ENCODE results near the gene MUC12. TPM values are rescaled to one million over a fixed set of nuclear protein-coding genes. Genes with fewer than 3 reads are reported as not detected.

Gene MUC12
- total RNA-seq, 1 experiment from 2014 or later: 0.64 TPM

GRCh38 chr7:100949227-100949932 lies 20.0 kb upstream of the MUC12 start, which contains the start of gene MUC3A:
MUC3A (plus strand) TSS chr7:100949534; CDS start chr7:100949625, 91 bp downstream.
- TF ChIP-seq CTCF (IDR thresholded peaks at IDR 0.05 in 2 of 3, conservative IDR thresholded peaks at IDR 0.05 in 1 of 3; ENCODE audit: borderline replicate concordance in 1 of 3, insufficient read depth in 1 of 3, low read depth in 2 of 3, low read length in 2 of 3): no peak
- TF ChIP-seq TCF7L2 (IDR thresholded peaks at IDR 0.05; ENCODE audit: borderline replicate concordance, extremely low read depth, insufficient read depth, insufficient read length): no peak
- ChIA-PET RAD21 (ENCODE audit: low non-redundant PET in 1 of 2, low total read pairs in 2 of 2, uncharacterized antibody in 2 of 2, unreplicated experiment in 2 of 2) (interaction anchor here in 1 of 2 experiments (0.6 kb wide), 1 partner anchor 121 kb away, joined by 3 read pairs; no protein-coding TSS in a partner anchor), CTCF (no interaction called here), POLR2A (interaction anchor here (0.6 kb wide), 1 partner anchor 122 kb away, joined by 3 read pairs; no protein-coding TSS in a partner anchor)
- no TSS peak for BruUV-seq (replicated peaks)
- Histone ChIP-seq H3K4me2 (ENCODE audit: low read length) (no peak within 1 kb of the TSS), H3K36me3 (ENCODE audit: control insufficient read depth in 1 of 2, insufficient read depth in 2 of 2, low read length in 2 of 2) (no peaks in the 10 kb centered on the region), H4K20me1 (ENCODE audit: insufficient read depth) (no peaks in the 10 kb centered on the region), H2AFZ (ENCODE audit: low read depth, low read length, poor library complexity, severe bottlenecking) (no peak within 1 kb of the TSS), H3K4me3 (replicated peaks in 1 of 2; ENCODE audit: low read depth in 1 of 2, low read length in 2 of 2) (no peak within 1 kb of the TSS), H3K27ac (ENCODE audit: low read depth, low read length) (no peak within 1 kb of the TSS), H3K4me1 (ENCODE audit: control insufficient read depth in 1 of 2, insufficient read depth in 2 of 2, low read length in 2 of 2) (no peaks in the 10 kb centered on the region), H3K9me2 (ENCODE audit: insufficient read depth) (no peaks in the 10 kb centered on the region), H3K9me3 (ENCODE audit: control insufficient read depth in 1 of 2, insufficient read depth in 1 of 2, low read depth in 1 of 2, low read length in 2 of 2) (no peaks in the 10 kb centered on the region), H3K79me2 (ENCODE audit: insufficient read depth, low read length) (no peaks in the 10 kb centered on the region), H3K9ac (ENCODE audit: low read length) (no peak within 1 kb of the TSS), H3K27me3 (ENCODE audit: insufficient read depth, low read length) (peaks cover 13% of the 10 kb centered on the region)
- DNase-seq (ENCODE audit: low read depth, low spot score) (no peak), ATAC-seq (no peak)
- intact Hi-C loops (cut with micrococcal nuclease): no loop called here

DNA sequence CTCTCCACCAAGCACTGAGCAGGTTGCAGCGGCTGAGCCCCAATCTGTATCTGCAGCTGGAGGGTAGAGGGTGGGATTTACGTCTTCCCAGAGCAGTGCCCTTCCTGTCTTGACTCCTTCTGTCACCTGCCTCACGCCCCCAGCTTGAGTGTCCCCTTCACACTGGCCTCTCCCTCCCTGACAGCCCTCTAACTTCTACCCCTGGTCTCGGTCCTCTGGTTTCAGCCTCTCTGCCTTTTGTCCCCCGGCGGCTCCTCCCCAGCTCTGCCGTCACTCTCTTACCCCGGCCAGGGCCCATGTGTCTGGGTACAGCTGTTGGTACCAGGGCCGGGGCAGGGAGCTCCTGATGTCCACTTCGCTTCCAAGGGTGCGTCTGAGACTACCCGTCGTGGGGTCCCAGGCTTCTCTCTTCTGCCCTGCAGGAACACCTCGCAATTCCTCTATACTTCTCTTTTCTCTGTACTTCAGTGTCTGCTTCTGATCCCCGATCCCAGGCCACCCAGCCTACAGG lies 19.4 kb upstream of the MUC12 start:
- TF ChIP-seq ELF1 (IDR thresholded peaks at IDR 0.05; ENCODE audit: borderline replicate concordance, low read depth) (no peak), EGR1 (IDR thresholded peaks at IDR 0.05; ENCODE audit: low read depth) (no peak), EZH2phosphoT487 (IDR thresholded peaks at IDR 0.05; ENCODE audit: borderline replicate concordance) (no peak), SP1 (IDR thresholded peaks at IDR 0.05; ENCODE audit: low read depth) (no peak), CEBPB (IDR thresholded peaks at IDR 0.05; ENCODE audit: low read depth) (no peak), JUND (IDR thresholded peaks at IDR 0.05) (no peak), MAX (IDR thresholded peaks at IDR 0.05) (no peak), POLR2AphosphoS5 (IDR thresholded peaks at IDR 0.05; ENCODE audit: low read depth, low read length) (no peak), POLR2A (IDR thresholded peaks at IDR 0.05; ENCODE audit: borderline replicate concordance, extremely low read depth, insufficient read depth, insufficient read length) (no peak)
- Histone ChIP-seq H3K9me2 (ENCODE audit: insufficient read depth) (no peaks in the 10 kb centered on the region), H3K27me3 (ENCODE audit: insufficient read depth, low read length) (peaks cover 13% of the 10 kb centered on the region), H3K9ac (ENCODE audit: low read length) (no peak overlapping the region), H2AFZ (ENCODE audit: low read depth, low read length, poor library complexity, severe bottlenecking) (no peak overlapping the region), H3K4me2 (ENCODE audit: low read length) (no peak overlapping the region), H4K20me1 (ENCODE audit: insufficient read depth) (no peaks in the 10 kb centered on the region), H3K9me3 (ENCODE audit: control insufficient read depth in 1 of 2, insufficient read depth in 1 of 2, low read depth in 1 of 2, low read length in 2 of 2) (no peaks in the 10 kb centered on the region), H3K27ac (ENCODE audit: low read depth, low read length) (no peak overlapping the region), H3K4me1 (ENCODE audit: control insufficient read depth in 1 of 2, insufficient read depth in 2 of 2, low read length in 2 of 2) (no peaks in the 10 kb centered on the region), H3K4me3 (replicated peaks in 1 of 2; ENCODE audit: low read depth in 1 of 2, low read length in 2 of 2) (no peak overlapping the region), H3K79me2 (ENCODE audit: insufficient read depth, low read length) (no peaks in the 10 kb centered on the region), H3K36me3 (ENCODE audit: control insufficient read depth in 1 of 2, insufficient read depth in 2 of 2, low read length in 2 of 2) (no peaks in the 10 kb centered on the region)
- ATAC-seq (no peak), DNase-seq (ENCODE audit: low read depth, low spot score) (no peak)
- BruUV-seq (replicated peaks): no TSS peak
- POLR2A ChIA-PET: interaction anchor here (0.6 kb wide), 1 partner anchor 122 kb away, joined by 3 read pairs; no protein-coding TSS in a partner anchor
- intact Hi-C loops (cut with micrococcal nuclease): no loop called here
- CTCF ChIA-PET: no interaction called here
- RAD21 ChIA-PET (ENCODE audit: low non-redundant PET in 1 of 2, low total read pairs in 2 of 2, uncharacterized antibody in 2 of 2, unreplicated experiment in 2 of 2): interaction anchor here in 1 of 2 experiments (0.6 kb wide), 1 partner anchor 121 kb away, joined by 3 read pairs; no protein-coding TSS in a partner anchor

Data from HCT116 (cell line).